Astrocyte (in vitro differentiated cells and primary cell): Measurements from ENCODE around the gene SIRPB2. TPM values are rescaled to one million over a fixed set of nuclear protein-coding genes. Genes with fewer than 3 reads are reported as not detected.

Source experiments
- DNase-seq: peaks from one replicate; pipeline ENCODE4 v3.0.0-alpha.2; 2010; ENCODE audit warnings: low read depth
- FAIRE-seq: peaks from 2 replicates; lab custom pipeline; 2011; peaks lifted over from hg19 to GRCh38; lab: Jason Lieb, UNC
- H2AFZ ChIP-seq: 2 replicates; pipeline ENCODE4 v1.6.0; 2012; ENCODE audit warnings: low read depth, low read length, inconsistent platforms
- H3K27ac ChIP-seq: 2 replicates; pipeline ENCODE4 v1.5.1; 2011; ENCODE audit warnings: low read depth, low read length, inconsistent platforms
- H3K27me3 ChIP-seq: 2 replicates; pipeline ENCODE4 v1.6.0; 2011; ENCODE audit warnings: low read length, inconsistent platforms; ENCODE audit not compliant: insufficient read depth
- H3K36me3 ChIP-seq: 2 replicates; pipeline ENCODE4 v1.5.1; 2011; ENCODE audit warnings: low read length, inconsistent platforms; ENCODE audit not compliant: insufficient read depth
- H3K4me1 ChIP-seq: 2 replicates; pipeline ENCODE4 v1.5.1; 2011; ENCODE audit warnings: low read length, inconsistent platforms; ENCODE audit not compliant: insufficient read depth
- H3K4me2 ChIP-seq: 2 replicates; pipeline ENCODE4 v1.6.0; 2012; ENCODE audit warnings: low read length, inconsistent platforms
- H3K4me3 ChIP-seq: 2 replicates; pipeline ENCODE4 v1.5.1; 2011; ENCODE audit warnings: low read depth, mild to moderate bottlenecking, low read length, inconsistent platforms; ENCODE audit not compliant: insufficient read depth
- H3K79me2 ChIP-seq: 2 replicates; pipeline ENCODE4 v1.6.0; 2012; ENCODE audit warnings: mild to moderate bottlenecking, low read length, inconsistent platforms; ENCODE audit not compliant: insufficient read depth
- H3K9ac ChIP-seq: 2 replicates; pipeline ENCODE4 v1.6.0; 2012; ENCODE audit warnings: mild to moderate bottlenecking, low read length, inconsistent platforms
- H3K9me3 ChIP-seq: 2 replicates; pipeline ENCODE4 v1.5.1; 2012; ENCODE audit warnings: low read depth, mild to moderate bottlenecking, low read length, inconsistent platforms; ENCODE audit not compliant: insufficient read depth
- H4K20me1 ChIP-seq: 2 replicates; pipeline ENCODE4 v1.6.0; 2012; ENCODE audit warnings: low read length, inconsistent platforms; ENCODE audit not compliant: insufficient read depth
- H3K27ac Mint-ChIP-seq: one replicate; pipeline ENCODE4 v1.8.0; 2021; ENCODE audit warnings: mild to moderate bottlenecking, mixed read lengths; ENCODE audit not compliant: unreplicated experiment
- H3K27me3 Mint-ChIP-seq: one replicate; pipeline ENCODE4 v1.8.0; 2021; ENCODE audit warnings: low read depth, mixed read lengths; ENCODE audit not compliant: unreplicated experiment
- H3K36me3 Mint-ChIP-seq: one replicate; pipeline ENCODE4 v1.8.0; 2021; ENCODE audit warnings: low read depth, mixed read lengths; ENCODE audit not compliant: unreplicated experiment
- H3K4me1 Mint-ChIP-seq: one replicate; pipeline ENCODE4 v1.8.0; 2021; ENCODE audit warnings: low read depth, mixed read lengths; ENCODE audit not compliant: unreplicated experiment
- H3K4me3 Mint-ChIP-seq: one replicate; pipeline ENCODE4 v1.8.0; 2021; ENCODE audit warnings: mild to moderate bottlenecking, moderate library complexity, mixed read lengths; ENCODE audit not compliant: unreplicated experiment
- H3K9me3 Mint-ChIP-seq: one replicate; pipeline ENCODE4 v1.8.0; 2021; ENCODE audit warnings: mild to moderate bottlenecking, mixed read lengths; ENCODE audit not compliant: unreplicated experiment
- EZH2 ChIP-seq: IDR thresholded peaks from 2 replicates; pipeline ENCODE4 v1.6.1; 2012; ENCODE audit warnings: mild to moderate bottlenecking, low read length, inconsistent platforms; ENCODE audit not compliant: insufficient read depth
- total RNA-seq: library from RNA; stranded (reverse); gene quantifications from 2 replicates; pipeline ENCODE4 v1.2.1, GENCODE V29; 2021
- TF ChIP-seq, protein P1 (sequence below): IDR thresholded peaks from 2 replicates; pipeline ENCODE4 v1.5.1; 2011; ENCODE audit warnings: low read depth, mild to moderate bottlenecking, inconsistent platforms, low read length, moderate library complexity; ENCODE audit not compliant: insufficient read depth

SIRPB2 gene
- total RNA-seq, 1 donor from 2014 or later, result not detected

DNA sequence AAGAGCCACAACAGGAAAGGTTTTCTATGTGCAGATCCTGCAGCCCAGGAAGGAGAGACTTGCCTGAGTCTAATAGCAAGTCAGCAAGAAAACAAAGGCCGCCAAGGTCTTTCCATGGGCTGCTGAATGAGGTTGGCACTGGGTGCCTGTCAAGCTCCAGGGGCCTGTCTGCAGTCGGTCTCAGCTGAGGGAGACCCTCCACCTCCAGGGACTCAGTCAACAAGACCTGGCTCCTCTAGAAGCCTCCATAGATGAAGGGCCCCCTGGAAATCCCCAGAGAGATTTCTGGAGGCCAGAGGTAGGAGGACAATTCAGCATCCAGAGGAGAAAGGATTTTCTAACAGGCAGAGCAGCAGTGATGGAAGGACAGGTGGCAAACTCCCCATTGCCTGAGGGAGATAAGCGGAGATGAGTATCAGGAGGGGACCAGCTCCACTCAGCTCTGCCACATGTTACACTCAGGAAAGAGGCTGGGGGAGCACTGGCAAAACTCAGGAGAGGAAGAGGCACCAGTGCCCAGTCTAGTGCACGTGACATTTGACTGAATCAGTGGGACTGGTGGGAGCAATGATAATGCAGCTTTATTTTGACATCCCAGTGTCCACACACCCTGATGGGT, 64.9 kb downstream of the SIRPB2 start:
- Histone ChIP-seq H3K9me3 (no peaks in the 10 kb centered on the region), H3K36me3 (no peaks in the 10 kb centered on the region), H3K27me3 (no peaks in the 10 kb centered on the region), H3K4me2 (no peak overlapping the region), H3K4me3 (no peak overlapping the region), H3K4me1 (no peaks in the 10 kb centered on the region), H3K27ac (no peak overlapping the region), H2AFZ (no peak overlapping the region), H3K79me2 (no peaks in the 10 kb centered on the region), H3K9ac (no peak overlapping the region), H4K20me1 (no peaks in the 10 kb centered on the region)
- H3K4me1 Mint-ChIP-seq, result peaks cover 3% of the 10 kb centered on the region
- H3K27me3 Mint-ChIP-seq, result no peaks in the 10 kb centered on the region
- H3K27ac Mint-ChIP-seq, result no peak overlapping the region
- TF ChIP-seq, protein P1, sequence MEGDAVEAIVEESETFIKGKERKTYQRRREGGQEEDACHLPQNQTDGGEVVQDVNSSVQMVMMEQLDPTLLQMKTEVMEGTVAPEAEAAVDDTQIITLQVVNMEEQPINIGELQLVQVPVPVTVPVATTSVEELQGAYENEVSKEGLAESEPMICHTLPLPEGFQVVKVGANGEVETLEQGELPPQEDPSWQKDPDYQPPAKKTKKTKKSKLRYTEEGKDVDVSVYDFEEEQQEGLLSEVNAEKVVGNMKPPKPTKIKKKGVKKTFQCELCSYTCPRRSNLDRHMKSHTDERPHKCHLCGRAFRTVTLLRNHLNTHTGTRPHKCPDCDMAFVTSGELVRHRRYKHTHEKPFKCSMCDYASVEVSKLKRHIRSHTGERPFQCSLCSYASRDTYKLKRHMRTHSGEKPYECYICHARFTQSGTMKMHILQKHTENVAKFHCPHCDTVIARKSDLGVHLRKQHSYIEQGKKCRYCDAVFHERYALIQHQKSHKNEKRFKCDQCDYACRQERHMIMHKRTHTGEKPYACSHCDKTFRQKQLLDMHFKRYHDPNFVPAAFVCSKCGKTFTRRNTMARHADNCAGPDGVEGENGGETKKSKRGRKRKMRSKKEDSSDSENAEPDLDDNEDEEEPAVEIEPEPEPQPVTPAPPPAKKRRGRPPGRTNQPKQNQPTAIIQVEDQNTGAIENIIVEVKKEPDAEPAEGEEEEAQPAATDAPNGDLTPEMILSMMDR, result no peak
- no peak for TF ChIP-seq EZH2
- no peaks in the 10 kb centered on the region for H3K36me3 Mint-ChIP-seq
- no peak for FAIRE-seq
- no peak overlapping the region for H3K4me3 Mint-ChIP-seq
- DNase-seq, result no peak
- peaks cover 2% of the 10 kb centered on the region for H3K9me3 Mint-ChIP-seq

Other genes with a start within 250 kb of the SIRPB2 start
- gene SNPH, start 225.1 kb downstream of the SIRPB2 start, total RNA-seq, result 7.8 and 7.9 TPM in 2 replicates
- 4.6 and 4.8 TPM in 2 replicates for gene SDCBP2, start 162.3 kb downstream of the SIRPB2 start, total RNA-seq
- 360 and 379 TPM in 2 replicates for gene FKBP1A, start 98.4 kb downstream of the SIRPB2 start, total RNA-seq
- 78.3 and 96.0 TPM in 2 replicates for gene NSFL1C, start 24.6 kb downstream of the SIRPB2 start, total RNA-seq
- gene SIRPD, start 66.3 kb upstream of the SIRPB2 start, total RNA-seq, result not detected in 2 replicates
- gene SIRPB1, start 128.6 kb upstream of the SIRPB2 start, total RNA-seq, result not detected in 2 replicates
- gene SIRPG, start 166.4 kb upstream of the SIRPB2 start, total RNA-seq, result not detected in 2 replicates